ENCODE results near the gene FNBP1. TPM values are rescaled to one million over a fixed set of nuclear protein-coding genes. Genes with fewer than 3 reads are reported as not detected.

FNBP1 gene
- total and polyA plus RNA-seq, 2 of the 8 experiments (the other 6 are each of a cell fraction or from before 2014, with no cell fraction given), result 7.2 to 40.9 TPM

DNA sequence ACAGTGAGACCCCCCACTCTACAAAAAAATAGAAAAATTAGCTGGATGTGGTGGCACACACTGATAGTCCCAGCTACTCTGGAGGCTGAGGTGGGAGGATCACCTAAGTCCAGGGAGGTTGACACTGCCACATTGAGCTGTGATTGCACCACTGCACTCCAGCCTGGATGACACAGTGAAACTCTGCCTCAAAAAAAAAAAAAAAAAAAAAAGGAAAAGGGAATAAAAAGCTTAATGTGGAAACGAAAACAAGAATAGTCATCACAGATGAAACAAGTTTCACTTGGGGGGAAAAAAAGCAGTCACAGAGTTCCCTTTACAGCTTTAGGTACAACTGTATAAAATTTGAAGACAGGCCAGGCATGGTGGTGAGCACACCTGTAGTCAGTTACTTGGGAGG lies 84.2 kb downstream of the FNBP1 start:
- ChIA-PET CTCF (ENCODE audit: partially characterized antibody) (interaction anchor here (1.0 to 1.3 kb wide), 2 partner anchors 11 to 61 kb away, joined by 3 read pairs; no protein-coding TSS in a partner anchor), POLR2A (ENCODE audit: partially characterized antibody) (no interaction called here)
- FAIRE-seq (no peak), DNase-seq (ENCODE audit: low read depth in 1 of 2, low spot score in 2 of 2) (no peak)
- Histone ChIP-seq H3K79me1 (ENCODE audit: low read depth, low read length) (no peaks in the 10 kb centered on the region), H3K36me3 (ENCODE audit: control insufficient read depth in 2 of 4, insufficient read depth in 4 of 4, low read length in 3 of 4) (no peaks in the 10 kb centered on the region; a peak in 3 of 8 replicates), H2BK12ac (ENCODE audit: low read depth, low read length) (no peak overlapping the region), H4K91ac (replicated peaks; ENCODE audit: insufficient read length, low read length) (no peak overlapping the region), H3K4me2 (ENCODE audit: insufficient read depth in 1 of 2, low read depth in 2 of 2, low read length in 2 of 2) (no peak overlapping the region), H3K4me3 (ENCODE audit: extremely low read depth in 1 of 4, insufficient read depth in 2 of 4, low read depth in 3 of 4, low read length in 4 of 4) (no peak overlapping the region), H2BK120ac (replicated peaks; ENCODE audit: low read depth, low read length) (no peak overlapping the region), H2BK20ac (ENCODE audit: low read length) (no peak overlapping the region), H3K23ac (ENCODE audit: insufficient read length) (no peak overlapping the region), H3K27ac (ENCODE audit: low read depth, low read length) (no peak overlapping the region), H3K18ac (ENCODE audit: extremely low read depth, low read length) (no peak overlapping the region), H3K4ac (replicated peaks; ENCODE audit: insufficient read length, low read depth, low read length) (no peak overlapping the region), H3K9ac (replicated peaks in 1 of 4; ENCODE audit: extremely low read depth in 1 of 4, low read depth in 3 of 4, low read length in 3 of 4) (no peak overlapping the region), H3K4me1 (replicated peaks in 1 of 4; ENCODE audit: control insufficient read depth in 3 of 4, insufficient read depth in 4 of 4, low read length in 3 of 4) (peaks cover 8 to 14% (median 11%) of the 10 kb centered on the region in 4 experiments; a peak in 6 of 7 replicates), H3K79me2 (ENCODE audit: control insufficient read depth in 1 of 2, insufficient read depth in 2 of 2, low read length in 2 of 2) (no peaks in the 10 kb centered on the region), H4K5ac (ENCODE audit: insufficient read length, low read depth, low read length) (no peak overlapping the region), H3K23me2 (ENCODE audit: low read depth, low read length) (no peaks in the 10 kb centered on the region), H3K14ac (ENCODE audit: insufficient read length) (no peak overlapping the region), H2BK15ac (ENCODE audit: low read length) (no peak overlapping the region), H4K8ac (ENCODE audit: extremely low read depth, insufficient read depth, low read length) (no peak overlapping the region), H3K27me3 (replicated peaks in 1 of 4; ENCODE audit: control insufficient read depth in 3 of 4, extremely low read depth in 1 of 4, insufficient read depth in 3 of 4, low read length in 3 of 4) (no peaks in the 10 kb centered on the region), H2BK5ac (ENCODE audit: low read depth, low read length) (no peak overlapping the region), H2AK5ac (ENCODE audit: low read depth, low read length) (no peak overlapping the region), H2AFZ (ENCODE audit: low read length) (no peak overlapping the region), H3K56ac (replicated peaks; ENCODE audit: insufficient read length, low read depth, low read length) (no peak overlapping the region), H3K9me3 (ENCODE audit: insufficient read depth in 2 of 2, low read depth in 1 of 2, low read length in 1 of 2) (no peaks in the 10 kb centered on the region), H4K20me1 (replicated peaks in 1 of 2; ENCODE audit: control insufficient read depth in 1 of 2, insufficient read depth in 2 of 2, low read length in 2 of 2) (no peaks in the 10 kb centered on the region)
- WGBS, 2 experiments (ENCODE audit: extremely low coverage in 1 of 2, insufficient coverage in 1 of 2, insufficient read length in 1 of 2, insufficient replicate concordance in 2 of 2, low coverage in 1 of 2, low lambda C conversion rate in 2 of 2, missing lambda C conversion rate in 1 of 2), result no CpG with 5 or more reads among the region's 1 CpG
- TF ChIP-seq SIRT6 (IDR thresholded peaks at IDR 0.05; ENCODE audit: low read length), result no peak
- TF ChIP-seq BCL11A (IDR thresholded peaks at IDR 0.05; ENCODE audit: low read depth in 2 of 2, low read length in 2 of 2), result no peak
- TF ChIP-seq SP2 (IDR thresholded peaks at IDR 0.05; ENCODE audit: low read length), result no peak
